Endothelial cell of umbilical vein (primary cell): ENCODE results near the gene ZNF892.

Source experiments
- CTCF ChIP-seq, 2 donors: IDR thresholded peaks; 1 replicate in 1 of 2; 2 replicates in 1 of 2; pipeline ENCODE4 v1.5.1; 2011; ENCODE audit warnings: low read length in 2 of 2, mild to moderate bottlenecking in 2 of 2, moderate library complexity in 2 of 2, control low read depth in 1 of 2, inconsistent platforms in 1 of 2, low read depth in 1 of 2; ENCODE audit not compliant: insufficient read depth in 1 of 2; ENCODE audit errors: extremely low read depth in 1 of 2
- EZH2 ChIP-seq: IDR thresholded peaks from 2 replicates; pipeline ENCODE4 v1.6.1; 2012; ENCODE audit warnings: borderline replicate concordance, low read depth, mild to moderate bottlenecking, moderate library complexity, low read length, inconsistent platforms; ENCODE audit not compliant: severe bottlenecking
- JUN ChIP-seq: IDR thresholded peaks from 2 replicates; pipeline ENCODE4 v1.6.1; 2011; ENCODE audit warnings: borderline replicate concordance, low read depth; ENCODE audit not compliant: insufficient read length, insufficient read depth
- MAX ChIP-seq: IDR thresholded peaks from 2 replicates; pipeline ENCODE4 v1.6.1; 2011; ENCODE audit not compliant: insufficient read depth, insufficient read length
- MYC ChIP-seq: IDR thresholded peaks from one replicate; pipeline ENCODE4 v1.6.1; 2011; ENCODE audit warnings: mild to moderate bottlenecking, low read depth, low read length
- POLR2A ChIP-seq: IDR thresholded peaks from 2 replicates; pipeline ENCODE4 v1.6.1; 2012; ENCODE audit warnings: low read depth, mild to moderate bottlenecking, control low read depth, low read length
- POLR2AphosphoS5 ChIP-seq: IDR thresholded peaks from 2 replicates; pipeline ENCODE4 v1.6.1; 2012; ENCODE audit warnings: low read depth, mild to moderate bottlenecking, control low read depth, low read length, moderate library complexity; ENCODE audit not compliant: insufficient read depth

- TF ChIP-seq POLR2AphosphoS5 (no peak), CTCF (IDR thresholded peaks at IDR 0.05; ENCODE audit: extremely low read depth in 1 of 2, insufficient read depth in 1 of 2, low read depth in 1 of 2, low read length in 2 of 2) (no peak), EZH2 (no peak), JUN (no peak), POLR2A (no peak), MAX (no peak), MYC (no peak)
These were observed 21.3 kb upstream of the ZNF892 start for GRCh38 chr2:95185973-95186372.
